Mesendoderm (in vitro differentiated cells): Measurements from ENCODE around the gene MACROD2.

Experiments
- DNase-seq: peaks from one replicate; pipeline ENCODE4 v3.0.0; 2013
- H2AK5ac ChIP-seq: 2 replicates; pipeline ENCODE4 v1.6.1; 2013; ENCODE audit warnings: low read length, inconsistent platforms
- H2BK120ac ChIP-seq: 2 replicates; pipeline ENCODE4 v1.6.1; 2013; ENCODE audit warnings: low read depth, mild to moderate bottlenecking, low read length, moderate library complexity, mixed read lengths
- H2BK15ac ChIP-seq: replicated peaks from 2 replicates; pipeline ENCODE4 v1.6.1; 2013; ENCODE audit warnings: low read depth, mild to moderate bottlenecking, moderate library complexity
- H2BK5ac ChIP-seq: 2 replicates; pipeline ENCODE4 v1.6.1; 2013; ENCODE audit warnings: low read length, inconsistent platforms
- H3K18ac ChIP-seq: 2 replicates; pipeline ENCODE4 v1.6.1; 2013; ENCODE audit warnings: mild to moderate bottlenecking, low read length, mixed read lengths
- H3K23ac ChIP-seq: one replicate; pipeline ENCODE4 v1.6.1; 2013; ENCODE audit warnings: low read length
- H3K27ac ChIP-seq: 2 replicates; pipeline ENCODE4 v1.5.1; 2013; ENCODE audit warnings: low read depth, mild to moderate bottlenecking, inconsistent platforms, low read length, moderate library complexity
- H3K27me3 ChIP-seq: 2 replicates; pipeline ENCODE4 v1.6.1; 2013; ENCODE audit warnings: low read length, control low read depth, mild to moderate bottlenecking, inconsistent platforms; ENCODE audit not compliant: insufficient read depth, poor library complexity
- H3K36me3 ChIP-seq: 2 replicates; pipeline ENCODE4 v1.6.1; 2013; ENCODE audit warnings: low read length, inconsistent platforms; ENCODE audit not compliant: control insufficient read depth, insufficient read depth
- H3K4ac ChIP-seq: one replicate; pipeline ENCODE4 v1.6.1; 2013; ENCODE audit warnings: low read depth, mild to moderate bottlenecking, low read length, moderate library complexity
- H3K4me1 ChIP-seq: 2 replicates; pipeline ENCODE4 v1.6.1; 2013; ENCODE audit warnings: low read depth, low read length, inconsistent platforms; ENCODE audit not compliant: control insufficient read depth
- H3K4me2 ChIP-seq: 2 replicates; pipeline ENCODE4 v1.6.1; 2013; ENCODE audit warnings: low read length
- H3K4me3 ChIP-seq: 2 replicates; pipeline ENCODE4 v1.5.1; 2013; ENCODE audit warnings: mild to moderate bottlenecking, low read length
- H3K56ac ChIP-seq: one replicate; pipeline ENCODE4 v1.6.1; 2013; ENCODE audit warnings: low read length
- H3K79me1 ChIP-seq: 2 replicates; pipeline ENCODE4 v1.6.1; 2013; ENCODE audit warnings: low read length, inconsistent platforms
- H3K79me2 ChIP-seq: 2 replicates; pipeline ENCODE4 v1.6.1; 2013; ENCODE audit warnings: mild to moderate bottlenecking, low read length; ENCODE audit not compliant: control insufficient read depth, insufficient read depth
- H3K9ac ChIP-seq: 2 replicates; pipeline ENCODE4 v1.6.1; 2013; ENCODE audit warnings: low read length, inconsistent platforms
- H4K5ac ChIP-seq: one replicate; pipeline ENCODE4 v1.6.1; 2013; ENCODE audit warnings: low read length
- H4K8ac ChIP-seq: one replicate; pipeline ENCODE4 v1.6.1; 2013; ENCODE audit warnings: low read depth, mild to moderate bottlenecking, control low read depth, low read length, moderate library complexity
- WGBS: extraction: QIAGEN DNeasy Blood & Tissue Kit; methylation state at CpG from one replicate; pipeline ENCODE4 v1.1.7; 2013; ENCODE audit warnings: low lambda C conversion rate, missing lambda C conversion rate; ENCODE audit not compliant: insufficient coverage; ENCODE audit errors: extremely low coverage; 5-methylcytosine and 5-hydroxymethylcytosine counted together

Gene MACROD2

DNA sequence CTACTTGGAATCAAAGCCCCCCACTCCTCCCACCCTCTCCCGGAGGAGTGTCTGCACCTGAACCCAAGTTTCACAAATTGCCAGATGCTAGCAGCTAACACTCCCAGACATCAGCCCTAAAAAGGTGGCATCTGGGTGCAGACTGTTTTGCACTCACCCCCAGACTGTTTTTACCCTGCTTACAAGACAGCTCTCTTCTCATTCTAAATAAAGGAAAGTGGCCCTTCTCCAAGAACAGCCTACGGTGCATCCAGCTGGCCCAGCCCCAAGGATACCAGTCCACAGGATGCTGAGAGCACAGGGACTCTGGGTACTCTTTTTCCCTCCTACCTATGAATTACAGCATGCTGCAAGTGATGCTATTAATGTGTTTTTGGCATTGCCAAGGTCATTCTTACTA is 1184.1 kb downstream of the MACROD2 start:
- no peak overlapping the region for H2BK5ac ChIP-seq
- no peak overlapping the region for H3K56ac ChIP-seq
- no peak for DNase-seq
- no CpG with 5 or more reads among the region's 2 CpGs for WGBS
- no peak overlapping the region for H2BK120ac ChIP-seq
- H3K18ac ChIP-seq = no peak overlapping the region
- no peak overlapping the region for H3K4me2 ChIP-seq
- H2BK15ac ChIP-seq = no peak overlapping the region
- no peak overlapping the region for H3K4me3 ChIP-seq
- H4K5ac ChIP-seq = no peak overlapping the region
- no peaks in the 10 kb centered on the region for H3K79me2 ChIP-seq
- H3K9ac ChIP-seq = no peak overlapping the region
- H3K4ac ChIP-seq = no peak overlapping the region
- H3K36me3 ChIP-seq = no peaks in the 10 kb centered on the region
- no peak overlapping the region for H3K27ac ChIP-seq
- H2AK5ac ChIP-seq = no peak overlapping the region
- H3K4me1 ChIP-seq = no peaks in the 10 kb centered on the region
- no peak overlapping the region for H4K8ac ChIP-seq
- H3K23ac ChIP-seq = no peak overlapping the region
- no peaks in the 10 kb centered on the region for H3K27me3 ChIP-seq
- H3K79me1 ChIP-seq = no peaks in the 10 kb centered on the region

- no peak overlapping the region for H3K4me3 ChIP-seq
- H3K27me3 ChIP-seq = no peaks in the 10 kb centered on the region
- H3K56ac ChIP-seq = no peak overlapping the region
- no peaks in the 10 kb centered on the region for H3K36me3 ChIP-seq
- no peak overlapping the region for H4K5ac ChIP-seq
- H3K4me2 ChIP-seq = no peak overlapping the region
- no peak overlapping the region for H3K23ac ChIP-seq
- H3K9ac ChIP-seq = no peak overlapping the region
- no CpG with 5 or more reads among the region's 3 CpGs for WGBS
- H4K8ac ChIP-seq = no peak overlapping the region
- no peaks in the 10 kb centered on the region for H3K79me2 ChIP-seq
- no peak overlapping the region for H2AK5ac ChIP-seq
- H2BK5ac ChIP-seq = no peak overlapping the region
- H3K4ac ChIP-seq = no peak overlapping the region
- H2BK15ac ChIP-seq = no peak overlapping the region
- no peak for DNase-seq
- H3K4me1 ChIP-seq = no peaks in the 10 kb centered on the region
- H3K79me1 ChIP-seq = no peaks in the 10 kb centered on the region
- H3K18ac ChIP-seq = no peak overlapping the region
- no peak overlapping the region for H2BK120ac ChIP-seq
- no peak overlapping the region for H3K27ac ChIP-seq
Observed at GRCh38 chr20:15179781-15180180, 1184.5 kb downstream of the MACROD2 start.

- Histone ChIP-seq H3K23ac (no peak overlapping the region), H3K4me1 (no peaks in the 10 kb centered on the region), H3K79me1 (no peaks in the 10 kb centered on the region), H3K56ac (no peak overlapping the region), H2BK120ac (no peak overlapping the region), H3K4me2 (no peak overlapping the region), H2BK5ac (no peak overlapping the region), H4K5ac (no peak overlapping the region), H3K9ac (no peak overlapping the region), H3K36me3 (no peaks in the 10 kb centered on the region), H3K18ac (no peak overlapping the region), H2BK15ac (no peak overlapping the region), H3K4ac (no peak overlapping the region), H2AK5ac (no peak overlapping the region), H3K27me3 (no peaks in the 10 kb centered on the region), H3K4me3 (no peak overlapping the region), H3K27ac (no peak overlapping the region), H3K79me2 (no peaks in the 10 kb centered on the region), H4K8ac (no peak overlapping the region)
- DNase-seq = no peak
- WGBS = no CpG with 5 or more reads among the region's 3 CpGs
Observed at GRCh38 chr20:15185322-15185721, 1190.0 kb downstream of the MACROD2 start.

DNA sequence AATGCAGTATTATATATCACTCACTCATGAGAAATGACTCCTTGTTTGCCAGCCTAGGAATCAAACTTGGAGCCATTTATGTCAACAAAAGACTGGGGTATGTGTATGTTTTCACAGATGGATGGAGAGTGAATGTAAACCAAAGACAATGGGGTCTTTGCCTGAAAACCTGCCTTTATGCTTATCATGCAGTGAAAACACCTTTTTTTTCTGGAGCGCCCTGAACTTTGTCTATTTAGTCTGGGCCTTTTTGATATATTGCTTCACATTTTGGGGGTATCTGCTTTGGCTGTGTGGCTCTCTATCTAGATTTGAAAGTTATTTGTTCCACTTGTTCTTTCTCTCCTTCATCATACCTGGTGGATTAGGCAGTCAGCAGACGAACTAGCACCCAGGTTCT is 1190.6 kb downstream of the MACROD2 start:
- no peak for DNase-seq
- Histone ChIP-seq H4K8ac (no peak overlapping the region), H4K5ac (no peak overlapping the region), H2BK15ac (no peak overlapping the region), H3K4me2 (no peak overlapping the region), H3K27me3 (no peaks in the 10 kb centered on the region), H3K27ac (no peak overlapping the region), H3K36me3 (no peaks in the 10 kb centered on the region), H3K56ac (no peak overlapping the region), H2BK120ac (no peak overlapping the region), H3K4me1 (no peaks in the 10 kb centered on the region), H3K9ac (no peak overlapping the region), H3K18ac (no peak overlapping the region), H3K79me1 (no peaks in the 10 kb centered on the region), H2AK5ac (no peak overlapping the region), H3K23ac (no peak overlapping the region), H3K79me2 (no peaks in the 10 kb centered on the region), H3K4ac (no peak overlapping the region), H2BK5ac (no peak overlapping the region), H3K4me3 (no peak overlapping the region)
- WGBS = no CpG with 5 or more reads among the region's 2 CpGs

GRCh38 chr20:15187612-15188011 is 1192.3 kb downstream of the MACROD2 start:
- Histone ChIP-seq H3K4me1 (no peaks in the 10 kb centered on the region), H3K36me3 (no peaks in the 10 kb centered on the region), H3K79me1 (no peaks in the 10 kb centered on the region), H2BK120ac (no peak overlapping the region), H3K27me3 (no peaks in the 10 kb centered on the region), H2BK15ac (no peak overlapping the region), H4K8ac (no peak overlapping the region), H2AK5ac (no peak overlapping the region), H3K23ac (no peak overlapping the region), H3K18ac (no peak overlapping the region), H3K9ac (no peak overlapping the region), H4K5ac (no peak overlapping the region), H3K56ac (no peak overlapping the region), H2BK5ac (no peak overlapping the region), H3K4ac (no peak overlapping the region), H3K27ac (no peak overlapping the region), H3K4me3 (no peak overlapping the region), H3K79me2 (no peaks in the 10 kb centered on the region), H3K4me2 (no peak overlapping the region)
- WGBS = no CpG with 5 or more reads among the region's 1 CpG
- DNase-seq = no peak

DNA sequence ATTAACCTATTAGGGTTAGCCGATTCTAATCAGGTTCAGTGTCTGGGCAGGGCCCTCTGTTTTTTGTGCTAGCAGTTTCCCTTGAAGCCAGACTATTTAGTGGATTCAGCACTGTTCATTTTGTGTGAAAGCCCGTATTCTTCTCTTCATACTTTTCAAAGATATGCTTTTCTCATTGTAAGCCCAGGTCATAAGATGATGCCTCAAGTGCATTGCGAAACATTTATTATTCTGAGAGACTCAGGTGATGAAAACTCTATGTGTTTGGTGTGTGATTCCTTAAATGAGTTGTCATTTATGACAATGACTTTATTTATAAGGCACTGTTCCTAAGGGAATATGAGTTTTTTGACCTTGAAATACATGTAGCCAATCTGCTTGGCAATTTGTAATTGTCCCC is 1193.1 kb downstream of the MACROD2 start:
- no peak overlapping the region for H2BK5ac ChIP-seq
- no peak overlapping the region for H3K4me2 ChIP-seq
- H3K4me1 ChIP-seq = no peaks in the 10 kb centered on the region
- H3K36me3 ChIP-seq = no peaks in the 10 kb centered on the region
- no peak overlapping the region for H3K56ac ChIP-seq
- H4K8ac ChIP-seq = no peak overlapping the region
- no peak overlapping the region for H4K5ac ChIP-seq
- H3K4me3 ChIP-seq = no peak overlapping the region
- no peak for DNase-seq
- no peak overlapping the region for H2BK15ac ChIP-seq
- H3K4ac ChIP-seq = no peak overlapping the region
- no peak overlapping the region for H3K27ac ChIP-seq
- no CpG with 5 or more reads among the region's 3 CpGs for WGBS
- no peaks in the 10 kb centered on the region for H3K27me3 ChIP-seq
- H2BK120ac ChIP-seq = no peak overlapping the region
- H3K23ac ChIP-seq = no peak overlapping the region
- H3K79me2 ChIP-seq = no peaks in the 10 kb centered on the region
- no peaks in the 10 kb centered on the region for H3K79me1 ChIP-seq
- H3K18ac ChIP-seq = no peak overlapping the region
- H3K9ac ChIP-seq = no peak overlapping the region
- no peak overlapping the region for H2AK5ac ChIP-seq
